Liver (tissue), 3 donors: ENCODE measurements around the gene BAG3.

Experiments used
- CTCF ChIP-seq: fragments of 150-350 bp; IDR thresholded peaks from 2 replicates; pipeline ENCODE4 v1.5.1; 2017; ENCODE audit warnings: improper control_type of control experiment, low read depth, low read length; ENCODE audit not compliant: missing input control
- EGR1 ChIP-seq, 2 donors: IDR thresholded peaks; 2 replicates each; pipeline ENCODE4 v1.6.1; 2016 to 2018; ENCODE audit warnings: antibody characterized with exemption in 2 of 2, low read depth in 2 of 2
- MAX ChIP-seq: IDR thresholded peaks from 2 replicates; pipeline ENCODE4 v1.6.1; 2016; ENCODE audit warnings: antibody characterized with exemption
- REST ChIP-seq: IDR thresholded peaks from 2 replicates; pipeline ENCODE4 v1.6.1; 2016; ENCODE audit warnings: antibody characterized with exemption, mild to moderate bottlenecking
- donor health status: healthy.
- donor health status: healthy.

DNA sequence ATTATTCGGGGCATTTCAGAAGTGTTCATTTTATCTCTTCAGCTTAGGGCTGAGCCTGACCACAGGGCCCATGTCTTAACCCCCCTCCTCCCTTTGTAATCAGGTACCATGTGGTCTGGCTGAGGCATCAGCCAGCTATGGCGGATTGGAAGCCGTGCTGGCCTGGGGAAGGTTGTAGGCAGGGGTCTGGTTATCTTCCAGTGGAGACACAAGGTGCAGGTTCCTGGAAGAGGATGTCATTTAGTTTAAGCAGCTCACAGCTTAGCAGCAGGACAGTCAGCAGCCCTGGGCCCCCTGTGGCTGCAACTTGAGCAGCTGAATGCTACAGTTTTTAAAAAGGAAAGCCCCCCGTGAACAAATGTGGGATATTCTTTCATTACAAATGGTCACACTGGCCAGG, 22.1 kb downstream of the BAG3 start:
- TF ChIP-seq CTCF = no peak
- no peak for TF ChIP-seq REST
- no peak for TF ChIP-seq EGR1 (IDR thresholded peaks at IDR 0.05; ENCODE audit: low read depth in 2 of 2)
- no peak for TF ChIP-seq MAX
